Heart right ventricle (tissue), 16 donors: ENCODE data around the gene MYO1C. TPM values are rescaled to one million over a fixed set of nuclear protein-coding genes. Genes with fewer than 3 reads are reported as not detected.

Source experiments
- ATAC-seq, 8 donors: fragments of 200-7000 bp; cut with Tn5 transposase; one replicate each; pipeline ENCODE4 v1.9.1; 2020; ENCODE audit warnings: mild to moderate bottlenecking in 8 of 8, moderate library complexity in 8 of 8, moderate number of reproducible peaks in 1 of 8
- DNase-seq, 2 donors: peaks; one replicate each; pipeline ENCODE4 v3.0.0-alpha.2; 2020
- H3K27ac ChIP-seq, 10 donors: fragments of 200-600 bp; sonication (generic) in 2 of 10; one replicate each; pipeline versions ENCODE4 v1.5.0 to v1.8.0; 2020 to 2022; ENCODE audit warnings: mild to moderate bottlenecking in 3 of 10
- H3K27me3 ChIP-seq, 7 donors: fragments of 200-600 bp; one replicate each; pipeline ENCODE4 v1.8.0; 2021 to 2022; ENCODE audit warnings: mild to moderate bottlenecking in 2 of 7
- H3K36me3 ChIP-seq, 9 donors: fragments of 200-600 bp; sonication (generic) in 1 of 9; one replicate each; pipeline versions ENCODE4 v1.5.0 to v1.8.0; 2020 to 2022; ENCODE audit warnings: mild to moderate bottlenecking in 2 of 9
- H3K4me1 ChIP-seq, 9 donors: fragments of 200-600 bp; sonication (generic) in 1 of 9; one replicate each; pipeline versions ENCODE4 v1.5.0 to v1.8.0; 2020 to 2022; ENCODE audit warnings: mild to moderate bottlenecking in 4 of 9
- H3K4me3 ChIP-seq, 10 donors: fragments of 200-600 bp; sonication (generic) in 2 of 10; one replicate each; pipeline versions ENCODE4 v1.5.0 to v1.8.0; 2020 to 2022; ENCODE audit warnings: mild to moderate bottlenecking in 7 of 10, moderate library complexity in 2 of 10
- H3K9me3 ChIP-seq, 11 donors: fragments of 200-600 bp in 10 of 11; sonication (generic) in 2 of 11; one replicate each; pipeline versions ENCODE4 v1.5.0 to v1.8.0; 2013 to 2022; ENCODE audit warnings: mild to moderate bottlenecking in 2 of 11, control low read depth in 1 of 11, moderate library complexity in 1 of 11
- CTCF ChIP-seq, 9 donors: fragments of 200-600 bp; sonication (generic) in 2 of 9; IDR thresholded peaks; one replicate each; pipeline versions ENCODE4 v1.5.0 to v1.8.0; 2021 to 2022; ENCODE audit warnings: antibody characterized with exemption in 9 of 9, mild to moderate bottlenecking in 5 of 9, moderate library complexity in 1 of 9
- WGBS, 2 donors: extraction: QIAGEN DNeasy Blood & Tissue Kit; methylation state at CpG; one replicate each; pipeline ENCODE4 v1.1.7; 2013; ENCODE audit warnings: inconsistent platforms in 1 of 2; 5-methylcytosine and 5-hydroxymethylcytosine counted together
- intact Hi-C, 10 donors: fragments of 100-400 bp; cut with DNase I; formaldehyde crosslinking; loops; one replicate each; pipeline versions ENCODE4 v1.11.1 to v1.14.2; 2022
- polyA plus RNA-seq, 2 donors: library from polyadenylated mRNA; stranded (reverse); fragments of 200-250 nt; gene quantifications; one replicate each; pipeline ENCODE4 v1.2.3, GENCODE V29; 2013
- total RNA-seq, 10 donors: library from RNA; stranded (reverse); fragmentation: NEBNext Ultra II Directional in 3 of 10; extraction: Animal tissue kit (Norgen Biotek cat#: 25700) in 3 of 10; gene quantifications; one replicate each; pipeline versions ENCODE4 v1.2.1 to v1.2.4, GENCODE V29; 2021 to 2023
- donor health status: Arrhythmogenic right ventricular cardiomyopathy.
- donor health status: ischemic (EF 13 %, LVEDD 7.1; RV severe dilation, severe dysfunction).
- donor health status: healthy with polysubstance abuse.
- donor health status: DM: no; HTN: yes; CAD: no.
- donor health status: DM: no; HTN: no; CAD: no.
- donor health status: ischemic (EF 25% LVEDD 6.9; RV normal size, moderate dysfunction).
- donor health status: ischemic (EF 25% LVEDD 5.7; RV mildly dilated, moderate dysfunction).
- donor health status: healthy.
- donor health status: DM: yes; HTN: yes; CAD: no.
- donor health status: Ischemic cardiomyopathy.
- donor health status: ischemic (EF 35%, LVEDD 5.7; RV mildly dilated, moderate dysfunction).
- donor health status: nonischemic (EF 11% LVEDD 7.7; RV severe dilation, severe dysfunction).
- donor health status: DM: yes; HTN: yes; CAD: no.
- donor health status: PGD.
- donor health status: ischemic (EF 29% LVEDD 5.4; RV normal size, mild dysfunction).
- donor health status: nonischemic (EF 23%, LVEDD 6.1; RV moderate dilation, normal function).

Gene MYO1C
- total and polyA plus RNA-seq, 12 donors = 101 to 229 (median 169) TPM

GRCh38 chr17:1522626-1523025, 30.1 kb upstream of the MYO1C start:
- intact Hi-C loops = loop anchor here in 1 of 10 donors (5.0 kb wide), 1 partner anchor 105 kb away; no protein-coding TSS in a partner anchor

GRCh38 chr17:1521086-1521640, 28.7 kb upstream of the MYO1C start:
- no peak overlapping the region for H3K27ac ChIP-seq
- no peak for TF ChIP-seq CTCF (IDR thresholded peaks at IDR 0.05)
- H3K4me1 ChIP-seq = peaks cover 3 to 18% (median 10%) of the 10 kb centered on the region in 9 donors
- no peaks in the 10 kb centered on the region for H3K9me3 ChIP-seq
- intact Hi-C loops = loop anchor here in 1 of 10 donors (5.0 kb wide), 1 partner anchor 104 kb away; no protein-coding TSS in a partner anchor
- DNase-seq (no peak), ATAC-seq (no peak)
- H3K4me3 ChIP-seq = no peak overlapping the region
- WGBS, 2 donors = 80 to 81% methylated on average over 10 of the region's 10 CpGs
- H3K27me3 ChIP-seq = no peaks in the 10 kb centered on the region
- H3K36me3 ChIP-seq = peaks cover 0 to 83% (median 16%) of the 10 kb centered on the region in 9 donors

More at GRCh38 chr17:1522626-1523025, 30.1 kb upstream of the MYO1C start:
- Histone ChIP-seq H3K27ac (no peak overlapping the region), H3K36me3 (peaks cover 0 to 97% (median 21%) of the 10 kb centered on the region in 9 donors), H3K4me3 (no peak overlapping the region), H3K9me3 (no peaks in the 10 kb centered on the region), H3K27me3 (no peaks in the 10 kb centered on the region), H3K4me1 (peaks cover 0 to 12% (median 2%) of the 10 kb centered on the region in 9 donors)
- no peak for TF ChIP-seq CTCF (IDR thresholded peaks at IDR 0.05)
- no peak for ATAC-seq
- DNase-seq = no peak
- 94 to 95% methylated on average over 5 of the region's 5 CpGs for WGBS, 2 donors

- TF ChIP-seq CTCF (IDR thresholded peaks at IDR 0.05) = no peak
- no peak for ATAC-seq
- Histone ChIP-seq H3K4me1 (peaks cover 7 to 28% (median 23%) of the 10 kb centered on the region in 9 donors), H3K9me3 (no peaks in the 10 kb centered on the region), H3K27me3 (no peaks in the 10 kb centered on the region), H3K36me3 (peaks cover 0 to 68% (median 13%) of the 10 kb centered on the region in 9 donors), H3K4me3 (no peak overlapping the region), H3K27ac (no peak overlapping the region)
- intact Hi-C loops = loop anchor here in 9 of 10 donors (5.0 to 10.0 kb wide), 10 partner anchors 62 to 262 kb away; partner anchors contain the start of genes CRK (in 4 of the 9), TRARG1 (in 3 of the 9) and BHLHA9 (in 2 of the 9)
- no peak for DNase-seq
- WGBS, 2 donors = 86 to 94% methylated on average over 7 of the region's 7 CpGs
Observed at GRCh38 chr17:1519678-1520077, 27.2 kb upstream of the MYO1C start.

GRCh38 chr17:1518410-1518809, 25.9 kb upstream of the MYO1C start:
- TF ChIP-seq CTCF (IDR thresholded peaks at IDR 0.05) = no peak
- H3K36me3 ChIP-seq = peaks cover 0 to 60% (median 7%) of the 10 kb centered on the region in 9 donors
- H3K27me3 ChIP-seq = no peaks in the 10 kb centered on the region
- DNase-seq (no peak), ATAC-seq (no peak)
- intact Hi-C loops = loop anchor here in 9 of 10 donors (5.0 to 10.0 kb wide), 9 partner anchors 61 to 261 kb away; partner anchors contain the start of genes CRK (in 4 of the 9), TRARG1 (in 3 of the 9) and BHLHA9 (in 2 of the 9)
- no peaks in the 10 kb centered on the region for H3K9me3 ChIP-seq
- H3K4me1 ChIP-seq = peaks cover 7 to 41% (median 31%) of the 10 kb centered on the region in 9 donors
- H3K27ac ChIP-seq = no peak overlapping the region
- H3K4me3 ChIP-seq = no peak overlapping the region
- 59 to 63% methylated on average over 2 of the region's 2 CpGs for WGBS, 2 donors
